ENCODE measurements around the gene STMN3.

Gene STMN3

GRCh38 chr20:63696306-63696627 lies 43.0 kb upstream of the STMN3 start:
- POLR2A ChIA-PET, result no interaction called here
- CTCF ChIA-PET, result interaction anchor here (2.2 kb wide), 1 partner anchor 11 kb away, joined by 9 read pairs; the partner anchor contains the start of genes ARFRP1 and ZGPAT
- no peak for DNase-seq (ENCODE audit: extremely low spot score)
- TF ChIP-seq CTCF (IDR thresholded peaks at IDR 0.05; ENCODE audit: control extremely low read depth, extremely low read depth, low read depth, missing control alignments), result no peak

GRCh38 chr20:63695424-63696305 lies 42.4 kb upstream of the STMN3 start:
- CTCF ChIA-PET, result interaction anchor here (2.2 kb wide), 1 partner anchor 12 kb away, joined by 9 read pairs; the partner anchor contains the start of genes ARFRP1 and ZGPAT
- POLR2A ChIA-PET, result no interaction called here
- no peak for TF ChIP-seq CTCF (IDR thresholded peaks at IDR 0.05; ENCODE audit: control extremely low read depth, extremely low read depth, low read depth, missing control alignments)
- DNase-seq (ENCODE audit: extremely low spot score), result no peak

GRCh38 chr20:63694584-63695423 lies 41.6 kb upstream of the STMN3 start:
- CTCF ChIA-PET, result interaction anchor here (2.2 kb wide), 1 partner anchor 13 kb away, joined by 9 read pairs; the partner anchor contains the start of genes ARFRP1 and ZGPAT
- POLR2A ChIA-PET, result no interaction called here
- TF ChIP-seq CTCF (IDR thresholded peaks at IDR 0.05; ENCODE audit: control extremely low read depth, extremely low read depth, low read depth, missing control alignments), result no peak
- no peak for DNase-seq (ENCODE audit: extremely low spot score)

GRCh38 chr20:63693733-63694583 lies 40.7 kb upstream of the STMN3 start:
- CTCF ChIA-PET, result no interaction called here
- POLR2A ChIA-PET, result no interaction called here

GRCh38 chr20:63693083-63693732 lies 40.0 kb upstream of the STMN3 start:
- no peak for TF ChIP-seq CTCF (IDR thresholded peaks at IDR 0.05; ENCODE audit: control extremely low read depth, extremely low read depth, low read depth, missing control alignments)
- no peak for DNase-seq (ENCODE audit: extremely low spot score)
- POLR2A ChIA-PET, result no interaction called here
- CTCF ChIA-PET, result no interaction called here

More at GRCh38 chr20:63693733-63694583, 40.7 kb upstream of the STMN3 start:
- TF ChIP-seq CTCF (IDR thresholded peaks at IDR 0.05; ENCODE audit: control extremely low read depth, extremely low read depth, low read depth, missing control alignments), result no peak
- no peak for DNase-seq (ENCODE audit: extremely low spot score)

Data from GM10248 (cell line).